ENCODE data around the gene BMERB1. TPM values are rescaled to one million over a fixed set of nuclear protein-coding genes. Genes with fewer than 3 reads are reported as not detected.
"Not testable (repeated sequence)": the region's sequence is repeated elsewhere in the genome, so short reads cannot be mapped to it uniquely, and the experiment has no call there.

The BMERB1 gene
- total RNA-seq, 1 donor from 2014 or later, result 35.9 TPM

DNA sequence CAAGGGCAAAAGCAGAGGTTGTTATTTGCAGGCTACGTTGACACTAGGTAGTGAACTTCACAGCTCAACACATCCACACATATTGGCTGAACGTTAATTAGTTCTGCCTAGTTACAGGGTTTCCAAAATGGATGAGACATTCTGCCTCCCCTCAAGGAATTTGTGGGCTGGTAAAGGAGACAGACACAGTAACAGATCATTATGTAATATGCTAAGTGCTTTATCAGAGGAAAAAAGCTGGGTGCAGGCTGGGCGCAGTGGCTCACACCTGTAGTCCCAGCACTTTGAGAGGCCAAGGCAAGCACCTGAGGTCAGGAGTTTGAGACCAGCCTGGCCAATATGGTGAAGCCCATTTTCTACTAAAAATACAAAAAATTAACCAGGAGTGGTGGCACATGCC is 26.2 kb downstream of the BMERB1 start:
- Mint-ChIP-seq H3K36me3 (ENCODE audit: low read depth) (no peaks in the 10 kb centered on the region), H3K4me1 (ENCODE audit: low read depth) (peaks cover 11% of the 10 kb centered on the region)

GRCh38 chr16:15461376-15461775 is 27.0 kb downstream of the BMERB1 start:
- Mint-ChIP-seq H3K4me1 (ENCODE audit: low read depth) (peaks cover 11% of the 10 kb centered on the region), H3K36me3 (ENCODE audit: low read depth) (no peaks in the 10 kb centered on the region), H3K27me3 (ENCODE audit: low read depth) (no peaks in the 10 kb centered on the region), H3K27ac (ENCODE audit: unreplicated experiment) (peak overlapping the region; percentile 65), H3K9me3 (ENCODE audit: low read depth) (no peaks in the 10 kb centered on the region), H3K4me3 (ENCODE audit: unreplicated experiment) (no peak overlapping the region)
- DNase-seq (ENCODE audit: low spot score), result no peak
- TF ChIP-seq CTCF (IDR thresholded peaks at IDR 0.05), result no peak

More for the DNA sequence above, 26.2 kb downstream of the BMERB1 start:
- Mint-ChIP-seq H3K27me3 (ENCODE audit: low read depth) (no peaks in the 10 kb centered on the region), H3K4me3 (ENCODE audit: unreplicated experiment) (no peak overlapping the region), H3K9me3 (ENCODE audit: low read depth) (no peaks in the 10 kb centered on the region), H3K27ac (ENCODE audit: unreplicated experiment) (no peak overlapping the region)
- DNase-seq (ENCODE audit: low spot score), result no peak
- TF ChIP-seq CTCF (IDR thresholded peaks at IDR 0.05), result no peak

DNA sequence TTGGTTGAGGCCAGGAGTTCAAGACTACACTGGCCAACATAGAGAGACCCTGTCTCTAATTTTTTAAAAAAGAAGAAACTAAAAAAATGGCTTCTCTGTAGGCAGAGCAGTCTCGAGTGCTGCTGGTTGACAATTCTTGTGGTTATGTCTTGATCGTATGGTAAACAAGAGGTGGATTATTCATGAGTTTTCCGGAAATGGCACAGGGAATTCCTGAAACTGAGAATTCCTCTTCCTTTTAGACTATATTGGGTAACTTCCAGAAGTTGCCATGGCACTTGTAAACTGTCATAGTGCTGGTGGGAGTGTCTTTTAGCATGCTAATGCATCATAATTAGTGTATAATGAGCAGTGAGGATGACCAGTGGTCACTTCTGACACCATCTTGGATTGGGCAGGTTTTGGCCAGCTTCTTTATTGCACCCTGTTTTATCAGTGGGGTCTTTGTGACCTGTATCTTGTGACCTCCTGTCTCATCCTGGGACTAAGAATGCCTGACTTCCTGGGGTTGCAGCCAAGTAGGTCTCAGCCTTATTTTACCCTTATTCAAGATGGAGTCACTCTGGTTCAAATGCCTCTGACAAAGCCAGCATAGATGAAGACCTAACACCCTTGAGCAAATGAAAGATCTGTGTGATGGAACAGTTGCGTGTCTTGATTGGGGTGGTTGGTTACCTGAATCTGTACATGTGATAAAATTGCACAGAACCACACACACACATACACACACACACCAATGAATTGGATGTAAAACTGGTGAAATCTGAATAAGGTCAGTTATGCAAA is 30.2 kb downstream of the BMERB1 start:
- no peak for DNase-seq (ENCODE audit: low spot score)
- H3K4me1 Mint-ChIP-seq (ENCODE audit: low read depth), result peaks cover 11% of the 10 kb centered on the region
- H3K9me3 Mint-ChIP-seq (ENCODE audit: low read depth), result peaks cover 6% of the 10 kb centered on the region
- no peak for TF ChIP-seq CTCF (IDR thresholded peaks at IDR 0.05)
- no peak overlapping the region for H3K27ac Mint-ChIP-seq (ENCODE audit: unreplicated experiment)
- no peak overlapping the region for H3K4me3 Mint-ChIP-seq (ENCODE audit: unreplicated experiment)
- peaks cover 3% of the 10 kb centered on the region for H3K36me3 Mint-ChIP-seq (ENCODE audit: low read depth)
- no peaks in the 10 kb centered on the region for H3K27me3 Mint-ChIP-seq (ENCODE audit: low read depth)

DNA sequence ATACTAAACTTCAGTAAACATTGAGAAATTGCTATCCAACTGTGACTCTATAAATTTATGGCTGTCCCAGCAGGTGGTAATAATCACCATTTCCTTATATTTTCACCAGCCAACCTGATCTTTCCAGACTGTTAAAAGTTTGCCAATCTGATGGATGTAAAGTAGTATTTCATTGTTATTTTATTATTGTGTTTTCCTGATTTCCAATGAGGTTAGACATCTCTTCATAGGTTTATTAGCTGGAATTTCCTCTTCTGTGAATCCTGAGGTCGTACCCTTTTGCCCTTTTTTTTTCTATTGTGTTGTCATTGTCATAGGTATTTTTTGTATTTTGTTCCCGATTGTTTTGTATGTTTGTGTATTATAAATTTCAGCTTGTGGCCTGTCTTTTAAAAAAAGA is 31.7 kb downstream of the BMERB1 start:
- H3K9me3 Mint-ChIP-seq (ENCODE audit: low read depth), result peaks cover 14% of the 10 kb centered on the region
- H3K27ac Mint-ChIP-seq (ENCODE audit: unreplicated experiment), result no peak overlapping the region
- DNase-seq (ENCODE audit: low spot score), result no peak
- no peak overlapping the region for H3K4me3 Mint-ChIP-seq (ENCODE audit: unreplicated experiment)
- no peak for TF ChIP-seq CTCF (IDR thresholded peaks at IDR 0.05)
- H3K27me3 Mint-ChIP-seq (ENCODE audit: low read depth), result no peaks in the 10 kb centered on the region
- peaks cover 8% of the 10 kb centered on the region for H3K4me1 Mint-ChIP-seq (ENCODE audit: low read depth)
- H3K36me3 Mint-ChIP-seq (ENCODE audit: low read depth), result peaks cover 5% of the 10 kb centered on the region

GRCh38 chr16:15466886-15467781 is 32.7 kb downstream of the BMERB1 start:
- Mint-ChIP-seq H3K27ac (ENCODE audit: unreplicated experiment) (no peak overlapping the region), H3K4me3 (ENCODE audit: unreplicated experiment) (no peak overlapping the region), H3K27me3 (ENCODE audit: low read depth) (no peaks in the 10 kb centered on the region), H3K36me3 (ENCODE audit: low read depth) (peaks cover 5% of the 10 kb centered on the region), H3K9me3 (ENCODE audit: low read depth) (peaks cover 14% of the 10 kb centered on the region), H3K4me1 (ENCODE audit: low read depth) (no peaks in the 10 kb centered on the region)
- TF ChIP-seq CTCF (IDR thresholded peaks at IDR 0.05), result peak; percentile 69
- DNase-seq (ENCODE audit: low spot score), result no peak

DNA sequence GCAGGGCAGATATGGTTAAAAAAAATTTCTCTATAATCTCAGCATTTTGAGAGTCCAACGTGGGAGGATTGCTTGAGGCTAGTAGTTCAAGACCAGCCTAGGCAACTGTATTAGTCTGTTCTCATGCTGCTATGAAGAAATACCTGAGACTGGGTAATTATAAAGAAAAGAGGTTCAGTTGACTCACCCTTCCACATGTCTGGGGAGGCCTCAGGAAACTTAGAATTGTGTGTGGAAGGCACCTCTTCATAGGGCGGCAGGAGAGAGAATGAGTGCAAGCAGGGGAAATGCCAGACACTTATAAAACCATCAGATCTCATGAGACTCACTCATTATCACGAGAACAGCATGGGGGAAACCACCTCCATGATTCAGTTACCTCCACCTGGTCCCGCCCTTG is 42.6 kb downstream of the BMERB1 start:
- not testable (repeated sequence) for H3K9me3 Mint-ChIP-seq (ENCODE audit: low read depth); H3K27me3 Mint-ChIP-seq (ENCODE audit: low read depth); DNase-seq (ENCODE audit: low spot score); H3K27ac Mint-ChIP-seq (ENCODE audit: unreplicated experiment); H3K36me3 Mint-ChIP-seq (ENCODE audit: low read depth); H3K4me3 Mint-ChIP-seq (ENCODE audit: unreplicated experiment); H3K4me1 Mint-ChIP-seq (ENCODE audit: low read depth)
